GM18526 (cell line): Measurements from ENCODE around the gene GPR18.

Source experiments
- POLR2A ChIP-seq: IDR thresholded peaks from 3 replicates; pipeline ENCODE4 v1.6.1; 2011; ENCODE audit not compliant: insufficient read length; ENCODE audit errors: extremely low read depth

The GPR18 gene

DNA sequence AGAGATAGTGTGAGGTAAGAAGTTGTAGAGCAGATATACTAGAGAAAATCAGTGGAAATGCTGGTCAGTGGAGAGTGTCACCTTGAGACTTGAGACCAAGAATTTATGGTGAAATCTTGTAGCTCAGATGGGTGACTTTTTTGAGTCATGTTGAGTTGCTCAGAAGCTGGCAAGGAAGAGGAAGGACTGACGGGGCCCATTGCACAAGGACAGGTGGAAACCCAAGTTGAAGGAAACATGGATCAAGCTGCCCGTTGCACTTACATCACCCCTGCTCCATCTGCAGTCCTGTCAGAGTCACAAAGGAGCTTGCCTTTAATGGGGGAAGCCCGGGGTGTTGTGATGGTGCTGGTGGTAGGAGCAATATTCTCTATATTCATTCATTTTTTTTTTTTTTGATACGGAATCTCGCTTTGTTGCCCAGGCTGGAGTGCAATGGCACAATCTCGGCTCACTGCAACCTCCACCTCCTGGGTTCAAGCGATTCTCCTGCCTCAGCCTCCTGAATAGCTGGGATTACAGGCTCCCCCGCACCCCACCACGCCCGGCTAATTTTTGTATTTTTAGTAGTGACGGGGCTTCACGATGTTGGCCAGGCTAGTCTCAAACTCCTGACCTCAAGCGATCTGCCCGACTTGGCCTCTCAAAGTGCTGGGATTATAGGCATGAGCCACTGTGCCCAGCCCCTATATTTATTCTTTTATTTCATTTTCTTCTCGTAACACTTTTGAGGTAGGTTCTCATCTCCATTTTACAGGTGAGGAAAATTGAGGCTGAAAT is 30.1 kb downstream of the GPR18 start:
- no peak for TF ChIP-seq POLR2A

DNA sequence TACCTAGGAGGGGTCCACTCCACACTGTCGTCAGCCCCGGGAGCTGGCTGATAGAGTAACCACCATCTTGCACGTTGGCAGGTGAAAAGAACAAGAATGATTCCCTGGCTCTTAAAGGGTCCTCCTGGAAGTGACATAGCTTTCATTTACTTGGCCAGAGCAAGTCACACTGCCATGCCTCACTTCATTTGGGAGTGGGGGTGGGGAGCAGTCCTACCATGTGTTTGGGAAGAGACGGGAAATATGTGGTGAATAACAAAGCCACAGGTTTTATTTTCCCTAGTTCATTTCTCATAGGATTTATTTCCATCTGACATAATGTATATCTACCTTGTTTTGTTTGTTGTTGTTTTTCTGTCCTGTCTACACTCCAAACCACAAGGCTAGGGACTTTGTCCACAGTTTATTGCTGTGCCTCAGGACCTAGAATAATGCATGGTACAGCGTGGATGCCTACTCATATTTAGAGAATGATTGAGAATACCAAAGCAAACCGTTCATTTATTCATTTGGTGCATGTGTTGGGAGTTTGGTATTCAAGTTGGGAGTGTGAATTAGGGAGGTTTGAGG is 30.8 kb downstream of the GPR18 start:
- TF ChIP-seq POLR2A = no peak

DNA sequence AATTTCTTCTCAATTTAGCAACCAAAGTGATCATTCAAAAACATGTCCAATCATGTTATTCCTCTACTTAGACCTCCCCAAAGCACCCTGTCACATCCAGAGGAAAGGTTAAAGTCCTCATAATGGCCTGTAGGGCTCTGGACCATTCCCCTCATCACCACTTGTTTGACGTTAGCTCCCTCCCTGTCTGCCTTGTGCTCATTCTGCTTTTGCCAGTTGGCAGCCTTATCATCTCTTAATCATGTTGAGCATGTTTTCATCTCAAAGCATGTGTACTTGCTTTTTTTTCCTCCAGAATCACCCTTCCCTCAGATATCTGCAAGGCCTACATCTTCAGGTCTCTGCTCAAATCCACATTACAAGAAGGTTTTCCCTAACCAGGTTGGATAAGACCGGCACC is 31.7 kb downstream of the GPR18 start:
- TF ChIP-seq POLR2A = no peak

DNA sequence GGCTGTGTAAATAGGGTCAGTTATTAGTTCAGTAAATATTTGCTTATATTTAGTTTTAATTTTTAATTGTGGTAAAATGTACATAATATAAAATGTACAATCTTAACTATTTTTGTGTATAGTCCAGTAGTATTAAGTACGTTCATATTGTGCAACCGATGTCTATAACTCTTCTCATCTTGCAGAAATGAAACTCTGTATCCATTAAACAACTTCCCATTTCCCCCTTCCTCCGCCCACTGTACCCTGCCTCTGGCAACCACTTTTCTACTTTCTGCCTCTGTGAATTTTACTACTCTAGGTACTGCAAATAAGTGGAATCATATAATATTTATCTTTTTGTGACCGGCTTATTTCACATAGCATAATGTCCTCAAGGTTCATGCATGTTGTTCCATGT is 33.1 kb downstream of the GPR18 start:
- TF ChIP-seq POLR2A = no peak

DNA sequence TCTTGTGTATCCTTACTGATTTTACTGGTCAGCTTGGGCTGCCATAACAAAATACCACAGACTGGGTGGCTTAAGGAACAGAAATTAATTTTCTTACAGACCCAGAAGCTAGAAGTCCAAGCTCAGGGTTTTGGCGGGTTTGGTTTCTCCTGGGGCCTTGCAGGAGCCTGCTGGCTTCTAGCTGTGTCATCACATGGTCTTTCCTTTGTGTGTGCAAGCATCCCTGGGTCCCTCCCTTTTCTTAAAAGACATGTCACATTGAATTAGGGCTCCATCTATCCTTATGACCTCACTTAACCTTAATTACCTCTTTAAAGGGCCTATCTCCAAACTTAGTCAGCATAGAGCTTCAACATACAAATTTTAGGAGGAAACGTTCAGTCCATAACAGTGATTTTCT is 34.2 kb downstream of the GPR18 start:
- no peak for TF ChIP-seq POLR2A

DNA sequence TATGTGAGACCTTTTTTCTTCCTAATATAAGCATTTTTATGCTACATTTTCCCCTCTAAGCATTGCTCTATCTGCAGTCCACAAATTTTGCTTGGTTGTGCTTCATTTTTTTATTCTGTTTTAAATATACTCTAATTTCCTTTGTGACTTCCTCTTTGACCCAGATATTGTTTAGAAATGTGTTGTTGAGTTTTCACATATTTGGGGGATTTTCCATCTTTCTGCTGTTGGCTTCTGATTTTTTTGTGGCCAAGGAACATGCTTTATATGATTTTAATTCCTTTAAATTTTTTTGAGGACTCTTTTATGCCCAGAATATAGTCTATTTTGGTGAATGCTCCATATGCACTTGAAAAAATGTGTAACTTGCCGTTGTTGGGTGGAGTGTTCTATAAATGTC is 34.6 kb downstream of the GPR18 start:
- no peak for TF ChIP-seq POLR2A

DNA sequence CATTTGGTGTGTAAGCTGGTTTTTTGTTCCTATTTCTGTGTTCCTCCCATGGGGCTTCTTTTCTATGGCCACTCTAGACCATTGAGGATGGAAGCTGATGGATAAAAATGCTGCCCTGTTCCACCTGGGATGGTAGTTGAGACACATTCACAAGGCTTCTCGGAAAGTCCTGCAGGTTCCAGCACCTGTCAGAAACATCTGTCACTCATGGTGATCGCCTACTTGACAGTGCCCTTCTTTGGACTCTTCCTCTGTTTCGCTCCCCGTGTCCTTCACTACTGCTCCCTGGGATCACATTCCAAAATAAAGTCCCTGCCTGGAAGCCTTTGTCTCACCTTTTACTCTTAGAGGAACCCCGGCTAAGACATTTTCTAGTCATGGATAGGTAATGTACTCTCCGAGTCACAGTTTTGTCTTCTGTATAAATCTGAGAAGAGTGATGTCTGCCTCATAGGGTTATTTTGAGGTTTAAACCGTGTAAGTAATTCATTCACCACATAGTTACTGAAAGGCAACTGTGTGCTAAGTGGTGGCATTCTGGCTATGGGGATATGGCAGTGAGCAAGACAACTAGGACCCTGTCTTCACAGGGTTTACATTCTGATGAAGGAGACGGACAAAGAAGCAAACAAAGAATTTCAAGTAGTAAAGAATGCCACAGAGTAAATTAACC is 36.5 kb downstream of the GPR18 start:
- TF ChIP-seq POLR2A = no peak

DNA sequence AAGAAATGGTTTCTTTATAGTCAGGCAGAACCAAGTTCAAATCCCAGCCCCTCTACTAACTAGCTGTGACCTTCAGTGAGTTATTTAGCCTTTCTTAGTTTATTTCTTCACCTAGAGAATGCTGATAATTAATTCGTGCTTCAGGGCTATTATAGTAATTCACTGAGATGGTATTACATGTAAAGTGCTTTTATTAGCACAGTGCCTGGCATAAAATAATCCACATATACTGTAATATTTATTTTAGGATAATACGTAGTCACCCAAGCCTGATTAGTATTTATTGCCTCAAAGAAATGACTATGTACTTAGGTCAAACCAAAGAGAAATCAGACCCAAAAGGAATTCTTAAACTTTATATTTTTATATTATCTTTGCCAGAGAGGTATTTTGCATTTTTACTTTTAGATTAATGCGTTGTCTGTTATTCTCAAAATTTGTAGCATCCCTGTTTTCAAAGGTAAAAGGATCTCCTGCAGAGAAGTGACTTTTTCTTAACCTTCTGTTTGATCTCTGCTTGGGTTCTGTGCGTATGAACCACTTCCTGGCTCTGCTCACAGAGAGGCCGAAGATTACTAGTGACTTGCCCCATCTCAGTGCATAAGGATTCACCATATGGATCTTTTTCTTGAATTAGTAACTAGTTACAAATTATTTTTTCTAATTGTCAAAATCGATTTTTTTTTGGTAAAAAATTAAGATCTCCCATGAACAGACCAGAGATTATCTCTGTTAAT is 37.8 kb downstream of the GPR18 start:
- no peak for TF ChIP-seq POLR2A

DNA sequence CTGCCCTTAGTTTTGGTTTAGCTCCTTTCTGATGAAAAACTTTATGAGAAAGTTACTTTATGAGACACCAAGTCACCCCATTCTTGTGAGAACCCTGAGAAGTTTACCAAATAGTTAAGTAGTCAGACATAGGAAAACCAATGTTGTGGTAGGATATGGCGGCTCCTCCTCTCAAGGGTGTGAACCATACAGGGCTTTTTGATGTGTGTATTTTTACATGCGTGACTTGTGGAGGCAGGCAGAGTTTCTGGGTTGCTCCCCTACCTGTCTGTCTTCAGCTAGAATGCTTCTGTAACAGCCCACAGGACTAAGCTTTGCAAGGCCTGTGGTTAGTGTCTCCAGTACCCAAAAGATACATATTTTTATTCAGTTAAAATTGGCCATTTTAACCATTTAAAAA is 39.2 kb downstream of the GPR18 start:
- TF ChIP-seq POLR2A = no peak

DNA sequence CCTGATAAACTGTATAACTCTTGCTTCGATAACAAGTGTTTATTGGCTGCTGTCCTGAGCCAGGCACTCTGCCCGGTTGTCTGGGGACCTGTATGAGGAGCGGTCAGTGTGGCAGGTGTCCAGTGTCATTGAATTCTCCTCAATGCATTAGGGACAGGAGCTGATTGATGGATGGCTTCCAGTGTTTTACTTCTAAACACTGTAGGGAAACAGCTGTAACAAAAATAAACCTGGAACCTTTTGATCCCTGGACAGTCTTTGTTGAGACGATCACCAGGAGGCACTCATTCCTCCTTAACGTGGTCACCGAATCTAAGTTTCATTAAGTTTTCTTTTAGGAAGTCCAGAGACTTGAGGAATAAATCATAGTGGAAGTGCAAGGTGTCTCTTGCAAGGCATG is 39.6 kb downstream of the GPR18 start:
- TF ChIP-seq POLR2A = no peak

DNA sequence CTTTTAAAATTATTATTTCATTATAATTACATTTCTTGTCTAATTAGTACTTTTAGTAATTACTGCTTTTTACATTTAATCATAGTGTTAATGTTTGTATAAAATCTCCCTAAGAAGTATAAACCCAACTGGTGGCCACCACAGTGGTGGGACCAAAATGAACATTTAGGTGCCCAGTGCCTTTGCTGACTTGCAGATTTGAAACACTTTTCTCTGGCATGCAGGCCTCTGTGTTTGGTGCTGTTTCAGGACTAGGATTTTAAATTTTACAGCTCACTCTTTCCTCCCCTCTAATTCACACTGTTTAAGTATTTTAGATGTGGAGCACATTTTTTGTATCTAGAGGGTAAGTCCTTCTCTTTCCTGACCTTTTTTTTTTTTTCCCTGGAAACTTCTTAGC is 40.1 kb downstream of the GPR18 start:
- no peak for TF ChIP-seq POLR2A

DNA sequence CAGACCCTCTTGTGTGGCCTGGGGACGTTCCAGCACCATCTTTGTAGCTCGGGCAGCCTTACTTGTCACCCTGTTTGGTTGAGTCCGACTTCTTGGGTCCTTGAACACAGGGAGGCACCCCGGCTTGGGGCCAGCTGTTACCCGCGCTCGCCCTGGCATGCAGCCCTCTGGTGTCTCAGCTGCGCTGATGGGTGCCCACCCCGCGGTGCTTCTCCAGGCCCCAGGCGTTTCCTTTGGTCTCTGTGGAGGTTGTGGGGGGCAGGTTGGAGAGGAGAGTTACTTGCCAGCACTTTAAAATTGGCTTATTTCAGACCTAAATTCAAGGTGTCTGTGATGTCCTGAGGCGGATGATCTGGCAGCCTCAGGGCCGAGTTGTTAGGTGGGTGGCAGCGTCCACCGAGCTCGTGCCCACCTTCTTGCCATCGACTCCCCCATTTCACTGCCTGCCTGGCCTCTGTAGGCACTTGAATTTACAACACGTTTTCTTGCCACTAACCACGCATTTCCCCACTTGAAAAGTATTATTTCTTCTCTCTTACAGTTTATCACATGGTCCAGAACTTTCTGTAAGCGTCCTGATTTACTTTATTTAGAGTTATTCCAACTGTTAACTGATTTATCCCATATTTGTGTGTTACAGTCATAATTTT is 40.6 kb downstream of the GPR18 start:
- TF ChIP-seq POLR2A = no peak

DNA sequence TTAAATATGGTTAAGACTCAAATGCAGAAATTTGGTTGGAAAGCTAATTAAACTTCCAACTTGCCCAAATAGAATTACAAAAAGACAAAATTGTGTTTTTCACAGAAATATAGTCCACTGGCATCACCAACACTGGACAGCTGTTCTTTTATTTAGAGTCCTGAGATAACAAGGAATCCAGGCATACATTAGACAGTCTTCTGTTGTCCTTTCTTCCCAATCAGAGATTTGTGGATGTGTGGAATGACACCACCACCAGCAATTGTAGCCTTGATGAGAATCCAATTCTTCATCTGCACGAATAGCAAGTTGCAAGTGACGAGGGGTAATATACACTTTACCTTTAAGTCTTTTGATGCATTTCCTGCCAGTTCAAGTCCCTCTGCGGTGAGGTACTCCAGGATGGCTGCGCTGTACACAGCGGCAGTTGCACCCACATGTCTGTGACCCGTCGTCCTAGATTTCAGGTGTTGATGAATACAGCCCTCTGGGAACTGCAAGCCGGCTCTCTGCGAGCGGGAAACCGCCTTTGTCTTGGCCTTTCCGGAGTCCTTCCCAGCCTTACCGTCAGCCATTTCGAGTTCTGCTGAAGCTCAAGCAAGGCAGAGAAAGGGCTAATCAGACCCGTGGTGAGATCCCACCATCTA is 42.9 kb downstream of the GPR18 start:
- no peak for TF ChIP-seq POLR2A

DNA sequence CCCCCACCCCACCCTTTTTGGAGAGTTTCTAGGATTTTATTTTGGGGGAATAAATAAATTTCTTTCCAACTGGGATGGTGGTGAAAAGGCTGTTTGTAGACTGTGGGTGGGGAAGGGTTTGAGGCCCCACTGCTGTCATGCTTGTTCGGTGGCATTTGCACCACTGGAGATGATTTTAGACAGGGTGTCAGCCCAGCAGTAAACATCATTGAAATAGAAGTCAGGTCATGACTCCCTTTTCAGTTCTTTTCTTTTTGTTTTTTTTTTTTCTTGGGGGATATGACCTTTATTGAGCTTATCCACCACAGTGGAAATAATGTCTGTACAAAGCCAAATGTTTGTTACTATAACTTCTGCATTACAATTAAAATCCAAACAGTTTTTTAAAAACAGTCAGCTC is 43.4 kb downstream of the GPR18 start:
- no peak for TF ChIP-seq POLR2A

DNA sequence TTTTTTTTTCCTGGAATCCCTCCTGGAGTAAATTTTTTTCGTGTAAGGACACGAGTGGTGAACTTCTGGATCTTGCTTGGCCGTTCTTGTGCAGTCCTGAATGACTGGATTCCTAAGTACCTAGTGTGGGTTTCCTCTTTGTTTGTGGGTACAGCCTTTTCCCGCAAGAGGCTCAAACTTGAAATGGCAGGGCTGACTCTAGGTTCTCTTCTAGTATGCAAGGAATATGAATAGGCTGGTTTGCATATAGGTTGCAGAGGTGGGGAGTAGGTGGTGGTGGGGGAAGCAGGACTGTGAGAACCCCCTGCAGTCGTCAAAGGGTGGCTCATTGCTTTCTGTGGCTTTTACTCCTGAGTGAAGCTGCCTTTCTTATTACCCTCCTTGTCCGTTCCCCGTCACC is 43.9 kb downstream of the GPR18 start:
- no peak for TF ChIP-seq POLR2A
